PC-3 (cell line): ENCODE data around the gene ELF2.

Experiments used
- EZH2 ChIP-seq: fragments of 300-600 bp; sonication (generic); IDR thresholded peaks from one replicate; pipeline ENCODE4 v1.6.1; 2017; ENCODE audit warnings: antibody characterized with exemption, mild to moderate bottlenecking, low read length; ENCODE audit not compliant: unreplicated experiment
- TF ChIP-seq, protein P1 (sequence below): fragments of 300-600 bp; sonication (generic); conservative IDR thresholded peaks from 2 replicates; pipeline ENCODE4 v1.5.1; 2017; ENCODE audit warnings: antibody characterized with exemption, low read depth, mild to moderate bottlenecking, low read length

DNA sequence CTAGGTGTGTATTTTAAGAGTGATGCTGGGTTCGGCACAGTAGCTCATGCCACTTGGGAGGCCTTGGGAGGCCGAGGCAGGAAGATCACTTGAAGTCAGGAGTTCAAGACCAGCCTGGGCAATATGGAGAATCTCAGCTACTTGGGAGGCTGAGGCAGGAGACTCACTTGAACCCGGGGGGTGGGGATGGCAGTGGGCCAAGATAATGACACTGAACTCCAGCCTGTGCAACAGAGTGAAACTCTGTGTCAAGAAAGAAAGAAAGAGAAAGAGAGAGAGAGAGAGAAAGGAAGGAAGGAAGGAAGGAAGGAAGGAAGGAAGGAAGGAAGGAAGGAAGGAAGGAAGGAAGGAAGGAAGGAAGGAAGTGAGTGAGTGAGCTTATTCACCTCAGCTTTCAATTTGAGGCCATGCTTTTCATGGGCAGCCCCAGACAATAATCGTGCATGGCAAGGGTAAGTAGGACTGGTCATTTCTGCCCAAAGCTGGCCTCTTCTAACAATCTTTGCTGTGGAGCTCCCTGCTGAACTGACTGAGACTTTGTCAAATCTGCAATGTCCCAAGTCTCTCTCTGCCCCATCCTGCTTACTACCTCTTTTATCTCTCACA, 42.5 kb upstream of the ELF2 start:
- TF ChIP-seq EZH2 = no peak
- TF ChIP-seq, protein P1, sequence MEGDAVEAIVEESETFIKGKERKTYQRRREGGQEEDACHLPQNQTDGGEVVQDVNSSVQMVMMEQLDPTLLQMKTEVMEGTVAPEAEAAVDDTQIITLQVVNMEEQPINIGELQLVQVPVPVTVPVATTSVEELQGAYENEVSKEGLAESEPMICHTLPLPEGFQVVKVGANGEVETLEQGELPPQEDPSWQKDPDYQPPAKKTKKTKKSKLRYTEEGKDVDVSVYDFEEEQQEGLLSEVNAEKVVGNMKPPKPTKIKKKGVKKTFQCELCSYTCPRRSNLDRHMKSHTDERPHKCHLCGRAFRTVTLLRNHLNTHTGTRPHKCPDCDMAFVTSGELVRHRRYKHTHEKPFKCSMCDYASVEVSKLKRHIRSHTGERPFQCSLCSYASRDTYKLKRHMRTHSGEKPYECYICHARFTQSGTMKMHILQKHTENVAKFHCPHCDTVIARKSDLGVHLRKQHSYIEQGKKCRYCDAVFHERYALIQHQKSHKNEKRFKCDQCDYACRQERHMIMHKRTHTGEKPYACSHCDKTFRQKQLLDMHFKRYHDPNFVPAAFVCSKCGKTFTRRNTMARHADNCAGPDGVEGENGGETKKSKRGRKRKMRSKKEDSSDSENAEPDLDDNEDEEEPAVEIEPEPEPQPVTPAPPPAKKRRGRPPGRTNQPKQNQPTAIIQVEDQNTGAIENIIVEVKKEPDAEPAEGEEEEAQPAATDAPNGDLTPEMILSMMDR = no peak
